ENCODE results near the gene CEP104.

DNA sequence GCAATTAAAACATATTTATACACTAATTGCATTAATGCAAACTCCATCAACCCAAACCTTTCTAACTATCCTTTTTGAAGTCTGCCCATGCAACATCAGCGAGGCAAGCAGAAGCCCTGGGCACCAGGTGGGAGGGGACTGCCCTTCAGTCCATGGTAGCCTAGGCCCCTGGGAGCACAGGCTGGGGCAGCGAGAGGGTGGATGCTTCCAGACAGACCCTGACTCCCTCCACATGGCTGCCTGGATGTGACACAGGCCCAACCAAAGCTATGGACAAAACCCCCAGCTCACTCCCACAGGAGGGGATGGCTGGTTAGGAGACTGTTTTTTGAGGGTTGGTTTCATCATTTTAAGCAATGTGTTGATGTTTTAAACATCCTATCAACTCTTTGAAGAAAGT, 42.9 kb downstream of the CEP104 start:
- TF ChIP-seq, protein P1, sequence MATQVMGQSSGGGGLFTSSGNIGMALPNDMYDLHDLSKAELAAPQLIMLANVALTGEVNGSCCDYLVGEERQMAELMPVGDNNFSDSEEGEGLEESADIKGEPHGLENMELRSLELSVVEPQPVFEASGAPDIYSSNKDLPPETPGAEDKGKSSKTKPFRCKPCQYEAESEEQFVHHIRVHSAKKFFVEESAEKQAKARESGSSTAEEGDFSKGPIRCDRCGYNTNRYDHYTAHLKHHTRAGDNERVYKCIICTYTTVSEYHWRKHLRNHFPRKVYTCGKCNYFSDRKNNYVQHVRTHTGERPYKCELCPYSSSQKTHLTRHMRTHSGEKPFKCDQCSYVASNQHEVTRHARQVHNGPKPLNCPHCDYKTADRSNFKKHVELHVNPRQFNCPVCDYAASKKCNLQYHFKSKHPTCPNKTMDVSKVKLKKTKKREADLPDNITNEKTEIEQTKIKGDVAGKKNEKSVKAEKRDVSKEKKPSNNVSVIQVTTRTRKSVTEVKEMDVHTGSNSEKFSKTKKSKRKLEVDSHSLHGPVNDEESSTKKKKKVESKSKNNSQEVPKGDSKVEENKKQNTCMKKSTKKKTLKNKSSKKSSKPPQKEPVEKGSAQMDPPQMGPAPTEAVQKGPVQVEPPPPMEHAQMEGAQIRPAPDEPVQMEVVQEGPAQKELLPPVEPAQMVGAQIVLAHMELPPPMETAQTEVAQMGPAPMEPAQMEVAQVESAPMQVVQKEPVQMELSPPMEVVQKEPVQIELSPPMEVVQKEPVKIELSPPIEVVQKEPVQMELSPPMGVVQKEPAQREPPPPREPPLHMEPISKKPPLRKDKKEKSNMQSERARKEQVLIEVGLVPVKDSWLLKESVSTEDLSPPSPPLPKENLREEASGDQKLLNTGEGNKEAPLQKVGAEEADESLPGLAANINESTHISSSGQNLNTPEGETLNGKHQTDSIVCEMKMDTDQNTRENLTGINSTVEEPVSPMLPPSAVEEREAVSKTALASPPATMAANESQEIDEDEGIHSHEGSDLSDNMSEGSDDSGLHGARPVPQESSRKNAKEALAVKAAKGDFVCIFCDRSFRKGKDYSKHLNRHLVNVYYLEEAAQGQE (IDR thresholded peaks at IDR 0.05; ENCODE audit: low read depth, low read length): no peak
- TF ChIP-seq, protein P2, sequence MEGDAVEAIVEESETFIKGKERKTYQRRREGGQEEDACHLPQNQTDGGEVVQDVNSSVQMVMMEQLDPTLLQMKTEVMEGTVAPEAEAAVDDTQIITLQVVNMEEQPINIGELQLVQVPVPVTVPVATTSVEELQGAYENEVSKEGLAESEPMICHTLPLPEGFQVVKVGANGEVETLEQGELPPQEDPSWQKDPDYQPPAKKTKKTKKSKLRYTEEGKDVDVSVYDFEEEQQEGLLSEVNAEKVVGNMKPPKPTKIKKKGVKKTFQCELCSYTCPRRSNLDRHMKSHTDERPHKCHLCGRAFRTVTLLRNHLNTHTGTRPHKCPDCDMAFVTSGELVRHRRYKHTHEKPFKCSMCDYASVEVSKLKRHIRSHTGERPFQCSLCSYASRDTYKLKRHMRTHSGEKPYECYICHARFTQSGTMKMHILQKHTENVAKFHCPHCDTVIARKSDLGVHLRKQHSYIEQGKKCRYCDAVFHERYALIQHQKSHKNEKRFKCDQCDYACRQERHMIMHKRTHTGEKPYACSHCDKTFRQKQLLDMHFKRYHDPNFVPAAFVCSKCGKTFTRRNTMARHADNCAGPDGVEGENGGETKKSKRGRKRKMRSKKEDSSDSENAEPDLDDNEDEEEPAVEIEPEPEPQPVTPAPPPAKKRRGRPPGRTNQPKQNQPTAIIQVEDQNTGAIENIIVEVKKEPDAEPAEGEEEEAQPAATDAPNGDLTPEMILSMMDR (IDR thresholded peaks at IDR 0.05 in 2 of 3, conservative IDR thresholded peaks at IDR 0.05 in 1 of 3; ENCODE audit: control insufficient read depth in 2 of 3, extremely low read depth in 1 of 3, insufficient read depth in 1 of 3, low read depth in 3 of 3, low read length in 3 of 3): no peak
- TF ChIP-seq LARP7 (IDR thresholded peaks at IDR 0.05) (no peak), RBBP5 (conservative IDR thresholded peaks at IDR 0.05) (no peak), CHD2 (IDR thresholded peaks at IDR 0.05; ENCODE audit: borderline replicate concordance, low read depth, low read length) (no peak)
- TF ChIP-seq, protein P3, sequence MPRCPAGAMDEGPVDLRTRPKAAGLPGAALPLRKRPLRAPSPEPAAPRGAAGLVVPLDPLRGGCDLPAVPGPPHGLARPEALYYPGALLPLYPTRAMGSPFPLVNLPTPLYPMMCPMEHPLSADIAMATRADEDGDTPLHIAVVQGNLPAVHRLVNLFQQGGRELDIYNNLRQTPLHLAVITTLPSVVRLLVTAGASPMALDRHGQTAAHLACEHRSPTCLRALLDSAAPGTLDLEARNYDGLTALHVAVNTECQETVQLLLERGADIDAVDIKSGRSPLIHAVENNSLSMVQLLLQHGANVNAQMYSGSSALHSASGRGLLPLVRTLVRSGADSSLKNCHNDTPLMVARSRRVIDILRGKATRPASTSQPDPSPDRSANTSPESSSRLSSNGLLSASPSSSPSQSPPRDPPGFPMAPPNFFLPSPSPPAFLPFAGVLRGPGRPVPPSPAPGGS (IDR thresholded peaks at IDR 0.05; ENCODE audit: borderline replicate concordance, insufficient read depth, low read depth, low read length, poor library complexity, severe bottlenecking): no peak
